Stimulated activated CD4-positive, alpha-beta T cell treated with anti-CD3 and anti-CD28 coated beads, TNF-alpha, amount 100 ng/mL, for 1 hour (primary cell): ENCODE measurements around the gene GSTT2B.
"Not testable (repeated sequence)": the region's sequence is repeated elsewhere in the genome, so short reads cannot be mapped to it uniquely, and the experiment has no call there.

ENCODE experiments used
- DNase-seq, 3 donors: peaks; one replicate each; pipeline ENCODE4 v3.0.0-alpha.2; 2020; ENCODE audit warnings: low read depth in 3 of 3, low spot score in 1 of 3

GSTT2B gene

DNA sequence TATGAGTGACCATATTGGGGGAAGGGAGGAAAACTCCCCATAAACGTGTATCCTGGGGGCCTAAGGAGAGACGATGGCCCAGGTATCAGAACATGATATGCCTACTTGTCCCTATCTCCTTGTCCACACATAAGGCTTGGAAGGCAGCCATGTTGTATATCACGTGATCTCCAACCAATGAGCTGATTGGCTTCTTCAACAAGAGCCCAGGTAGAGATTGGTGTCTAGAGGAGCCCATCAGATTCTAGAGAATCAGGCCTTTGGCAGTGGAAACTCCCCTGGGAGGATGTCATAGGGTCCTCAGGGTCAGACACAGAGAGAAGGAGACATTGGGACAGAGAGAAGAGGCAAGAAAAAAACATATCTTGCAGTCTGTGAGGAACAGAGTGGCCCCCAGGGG, 13.6 kb downstream of the GSTT2B start:
- not testable (repeated sequence) for DNase-seq

DNA sequence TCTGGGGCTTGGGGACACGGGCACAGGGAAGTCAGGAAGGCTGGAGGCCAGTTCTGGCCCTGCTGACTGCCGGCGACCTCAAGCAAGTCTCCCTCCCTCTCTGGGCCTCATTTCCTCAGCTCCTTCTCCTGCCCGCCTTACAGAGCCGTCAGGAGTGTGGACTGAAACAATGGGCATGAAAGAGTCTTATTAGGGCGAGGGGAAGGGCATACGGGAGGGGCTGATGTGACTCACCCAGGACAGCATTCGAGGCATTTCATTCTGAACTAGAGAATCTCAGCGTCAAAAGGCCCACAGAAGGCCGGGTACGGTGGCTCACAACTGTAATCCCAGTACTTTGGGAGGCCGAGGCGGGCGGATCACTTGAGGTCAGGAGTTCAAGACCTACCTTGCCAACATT, 20.8 kb downstream of the GSTT2B start:
- not testable (repeated sequence) for DNase-seq

DNA sequence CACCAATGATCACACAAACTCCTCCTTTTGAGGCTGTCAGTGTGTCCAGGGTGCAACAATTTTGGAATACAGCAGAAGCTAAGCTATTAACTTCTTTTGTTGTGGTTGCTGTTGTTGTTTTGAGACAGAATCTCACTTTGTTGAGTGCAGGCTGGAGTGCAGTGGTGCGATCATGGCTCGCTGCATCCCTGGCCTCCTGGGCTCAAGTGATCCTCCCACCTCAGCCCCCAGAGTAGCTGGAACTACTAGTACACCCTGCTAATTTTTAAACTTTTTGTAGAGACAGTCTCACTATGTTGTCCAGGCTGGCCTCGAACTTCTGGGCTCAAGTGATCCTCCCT, 22.0 kb downstream of the GSTT2B start:
- no peak for DNase-seq

DNA sequence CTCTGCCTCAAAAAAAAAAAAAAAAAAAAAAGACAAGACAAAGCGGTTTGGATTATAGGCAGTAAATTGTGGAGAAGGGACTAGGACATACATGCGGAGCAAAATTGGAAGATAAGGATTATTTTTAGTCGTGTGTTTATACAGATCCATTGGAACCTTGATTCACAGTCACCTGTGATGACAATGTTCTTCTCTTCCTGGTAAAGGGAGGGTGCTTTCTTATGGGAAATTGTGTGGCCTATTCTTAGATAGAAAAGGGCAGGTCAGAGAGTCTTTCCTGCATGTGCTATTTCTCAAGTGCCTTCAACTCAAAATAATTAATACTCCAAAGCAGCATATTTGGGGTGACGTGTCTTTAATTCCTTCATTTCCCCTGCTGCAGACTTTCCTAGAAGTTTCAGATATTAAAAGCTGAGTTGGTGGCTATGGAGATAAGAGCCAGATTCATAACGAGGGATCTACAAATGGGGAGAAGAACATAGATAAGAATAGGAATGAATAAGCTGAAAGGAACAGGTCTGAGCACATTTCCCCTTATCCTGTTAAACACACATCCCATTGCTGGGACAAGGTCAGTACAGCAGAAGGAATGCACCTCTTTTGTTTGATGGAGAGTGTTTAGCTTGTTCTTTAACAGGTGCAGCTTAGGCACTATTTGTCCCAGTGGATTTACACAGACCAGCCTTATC, 22.5 kb downstream of the GSTT2B start:
- no peak for DNase-seq

DNA sequence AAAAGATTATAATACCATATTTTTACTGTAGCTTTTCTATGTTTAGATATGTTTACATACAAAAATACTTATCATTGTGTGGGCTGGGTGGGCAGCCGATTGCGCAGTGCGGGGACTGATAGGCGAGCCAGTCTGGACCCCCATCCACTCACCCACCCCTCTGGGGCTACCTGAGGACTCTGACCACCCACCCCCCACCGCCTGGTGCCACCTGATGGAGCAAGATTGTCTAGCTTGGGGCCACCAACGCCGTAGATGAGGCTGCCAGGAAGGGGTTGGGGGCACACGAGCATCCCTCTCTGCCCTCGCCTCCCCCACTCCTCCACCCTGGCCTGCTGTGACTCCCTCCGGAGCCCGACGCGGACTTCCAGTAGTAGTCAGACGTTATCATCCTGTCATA, 34.4 kb downstream of the GSTT2B start:
- DNase-seq = no peak

DNA sequence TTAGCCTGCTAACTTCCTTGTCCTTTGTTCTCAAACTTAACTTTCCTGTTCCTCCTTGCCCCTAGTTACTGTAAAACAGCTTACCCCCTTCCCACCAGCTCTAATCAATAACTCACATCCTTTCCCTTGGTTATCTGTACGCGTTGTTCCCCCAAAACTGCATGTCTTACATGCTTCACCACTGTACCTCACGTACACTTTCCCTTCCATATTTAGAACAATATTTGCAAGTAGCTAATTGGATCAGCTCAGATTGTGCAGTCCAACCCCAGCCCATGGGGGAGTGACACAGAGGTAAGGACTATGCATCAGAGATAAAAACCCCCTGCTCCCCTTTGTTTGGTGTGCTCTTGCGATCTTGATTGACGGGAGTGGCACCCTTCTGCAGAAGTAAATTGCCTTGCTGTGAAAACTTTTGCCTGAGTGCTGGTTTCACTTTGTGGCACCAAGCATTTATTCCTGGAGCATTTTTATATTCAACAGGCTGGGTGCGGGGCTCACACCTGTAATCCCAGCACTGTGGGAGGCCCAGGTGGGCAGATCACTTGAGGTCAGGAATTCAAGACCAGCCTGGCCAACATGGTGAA, 35.9 kb downstream of the GSTT2B start:
- DNase-seq = no peak

DNA sequence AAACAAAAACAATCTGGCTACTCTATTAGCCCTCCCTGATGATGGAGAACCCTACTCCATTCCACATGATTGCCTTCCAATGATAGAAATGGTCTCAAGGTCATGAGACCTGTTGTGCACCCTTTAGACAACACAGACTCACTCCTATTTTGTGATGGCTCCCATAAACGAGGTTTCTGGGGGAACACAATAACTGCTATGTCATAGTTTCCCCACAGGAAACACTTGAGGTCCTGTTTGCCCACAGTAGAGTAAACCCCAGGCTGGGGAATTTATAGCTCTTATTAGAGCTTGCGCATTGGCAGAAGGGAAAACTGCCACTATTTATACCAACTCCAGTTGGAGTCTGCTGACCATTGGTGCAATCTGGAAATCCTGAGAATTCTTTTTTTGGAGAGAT, 38.1 kb downstream of the GSTT2B start:
- no peak for DNase-seq

DNA sequence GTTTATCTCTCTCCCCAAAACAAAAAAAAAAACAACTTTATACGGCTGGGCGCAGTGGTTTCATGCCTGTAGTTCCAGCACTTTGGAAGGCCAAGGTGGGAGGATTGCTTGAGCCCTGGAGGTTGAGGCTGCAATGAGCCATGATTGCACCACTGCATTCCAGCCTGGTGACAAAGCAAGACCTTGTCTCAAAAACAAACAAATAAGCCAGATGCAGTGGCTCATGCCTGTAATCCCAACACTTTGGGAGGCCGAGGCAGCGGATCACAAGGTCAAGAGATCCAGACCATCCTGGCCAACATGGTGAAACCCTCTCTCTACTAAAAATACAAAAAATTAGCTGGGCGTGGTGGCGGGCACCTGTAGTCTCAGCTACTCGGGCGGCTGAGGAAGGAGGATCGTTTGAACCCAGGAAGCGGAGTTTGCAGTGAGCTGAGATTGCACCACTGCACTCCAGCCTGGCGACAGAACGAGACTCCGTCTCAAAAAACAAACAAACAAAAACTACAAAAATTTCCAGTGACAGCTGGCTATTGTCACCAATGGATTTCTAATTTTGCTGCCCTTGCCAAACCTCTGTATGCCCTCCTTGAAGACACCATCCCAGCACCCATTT, 39.3 kb downstream of the GSTT2B start:
- not testable (repeated sequence) for DNase-seq

DNA sequence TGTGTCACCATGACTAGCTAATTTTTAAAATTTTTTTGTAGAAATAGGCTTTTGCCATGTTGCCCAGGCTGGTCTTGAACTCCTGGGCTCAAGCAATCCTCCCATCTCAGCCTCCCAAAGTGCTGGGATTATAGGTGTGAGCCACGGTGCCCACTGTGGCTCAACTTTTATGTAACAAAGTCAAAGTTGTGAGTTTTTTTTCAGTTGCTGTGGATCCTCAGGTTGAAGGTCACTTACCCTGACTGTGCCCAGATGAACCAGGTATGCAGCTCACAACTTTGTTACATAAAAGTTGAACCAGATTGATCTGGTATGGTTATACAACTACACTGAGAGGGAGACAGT, 40.8 kb downstream of the GSTT2B start:
- DNase-seq = not testable (repeated sequence)

DNA sequence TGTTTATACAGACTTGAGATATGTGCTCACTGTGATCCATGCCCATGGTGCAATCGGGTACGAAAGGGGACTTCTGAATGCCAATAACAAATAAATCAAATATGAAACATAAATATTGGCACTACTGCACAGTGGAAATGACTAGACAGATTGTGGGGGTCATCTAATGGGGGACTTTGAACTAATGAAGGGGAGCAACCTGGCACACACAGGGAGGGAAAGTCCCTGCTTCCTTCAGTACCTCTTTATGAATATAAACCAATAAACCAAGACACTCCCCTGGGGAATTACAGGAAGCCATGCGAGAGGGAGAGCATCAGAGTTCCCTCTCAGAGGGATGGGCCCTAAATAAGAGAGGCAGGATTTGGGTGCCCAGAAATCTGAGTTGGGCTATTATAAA, 45.7 kb downstream of the GSTT2B start:
- no peak for DNase-seq

DNA sequence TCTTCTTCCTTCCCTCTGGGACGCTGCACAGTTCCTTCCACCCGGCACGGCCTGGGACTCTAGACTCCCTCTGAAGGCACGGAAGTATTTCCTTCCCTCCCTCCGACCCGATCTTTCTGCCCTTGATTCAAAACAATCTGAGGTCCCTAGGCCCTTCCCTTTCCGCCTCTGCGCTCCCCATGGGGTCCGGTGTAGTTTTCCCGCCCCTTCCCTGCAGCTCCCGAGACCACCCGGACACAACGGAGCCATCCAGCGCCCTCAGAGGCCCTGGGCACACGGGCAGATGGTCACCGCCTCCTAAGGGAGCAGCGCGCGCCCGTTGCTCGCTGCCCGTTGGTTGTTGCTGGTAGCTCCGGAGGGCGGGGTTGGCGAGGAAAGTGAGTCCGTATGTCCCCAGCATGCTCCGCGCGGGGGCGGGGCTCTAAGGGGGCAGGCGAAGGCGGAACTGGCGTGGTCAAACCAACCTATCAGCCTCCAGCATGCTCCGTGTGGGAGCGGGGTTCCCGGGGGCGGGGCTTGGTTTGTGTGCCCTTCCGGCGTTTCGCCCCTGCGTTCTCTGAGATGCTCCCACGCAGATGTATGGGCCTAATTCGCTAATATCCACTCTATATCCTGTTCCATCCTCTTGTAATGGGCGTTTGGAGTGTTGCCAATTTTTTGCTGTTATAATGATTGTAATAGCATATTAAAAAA, 47.2 kb downstream of the GSTT2B start:
- peak; percentile 94 to 99 (median 97) for DNase-seq

DNA sequence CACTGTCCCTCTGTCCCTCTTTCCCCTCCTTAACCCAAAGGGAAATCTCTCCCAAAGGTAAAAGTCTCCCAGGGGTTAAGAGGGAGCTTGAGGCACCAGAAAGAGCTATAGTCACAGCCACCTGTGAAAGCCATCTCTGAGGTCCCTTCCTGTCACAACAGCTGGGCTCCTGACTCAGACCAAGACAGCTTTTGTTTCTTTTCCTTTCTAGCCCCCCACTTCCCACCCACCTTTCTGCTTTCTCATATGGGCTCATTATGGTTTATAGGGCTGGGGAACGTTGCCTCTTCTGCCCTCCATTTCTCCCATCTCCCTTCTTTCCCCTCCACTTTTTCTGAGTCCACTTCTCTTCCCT, 47.7 kb downstream of the GSTT2B start:
- no peak for DNase-seq

DNA sequence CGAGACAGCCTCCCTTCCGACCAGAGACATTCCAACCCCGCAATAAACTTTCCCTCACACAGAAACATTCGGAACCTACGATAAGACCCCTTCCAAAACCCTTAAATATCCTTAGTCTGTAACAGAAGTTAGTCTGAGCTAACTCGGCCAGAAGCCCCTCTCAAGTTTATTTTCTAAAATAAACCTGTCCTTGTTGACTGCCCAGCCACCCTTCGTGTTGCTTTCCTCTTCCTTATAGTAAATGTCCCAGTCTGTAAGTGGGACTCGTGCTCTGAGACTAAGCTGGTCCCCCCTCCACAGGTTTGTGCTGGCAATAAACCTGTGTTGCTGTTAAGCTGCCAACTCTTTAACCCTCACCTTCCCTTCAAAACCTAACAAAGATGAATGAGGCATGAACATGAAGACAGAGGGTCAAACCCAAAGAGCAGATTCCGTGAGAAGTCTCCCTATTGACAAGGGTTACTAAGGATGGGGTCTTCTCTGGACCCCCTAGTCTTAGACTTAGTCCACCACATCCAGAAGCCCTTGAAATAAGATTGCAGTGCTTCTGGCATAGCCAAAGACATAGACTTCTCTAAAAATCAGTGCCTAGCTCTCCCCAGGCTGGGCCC, 48.6 kb downstream of the GSTT2B start:
- no peak for DNase-seq

DNA sequence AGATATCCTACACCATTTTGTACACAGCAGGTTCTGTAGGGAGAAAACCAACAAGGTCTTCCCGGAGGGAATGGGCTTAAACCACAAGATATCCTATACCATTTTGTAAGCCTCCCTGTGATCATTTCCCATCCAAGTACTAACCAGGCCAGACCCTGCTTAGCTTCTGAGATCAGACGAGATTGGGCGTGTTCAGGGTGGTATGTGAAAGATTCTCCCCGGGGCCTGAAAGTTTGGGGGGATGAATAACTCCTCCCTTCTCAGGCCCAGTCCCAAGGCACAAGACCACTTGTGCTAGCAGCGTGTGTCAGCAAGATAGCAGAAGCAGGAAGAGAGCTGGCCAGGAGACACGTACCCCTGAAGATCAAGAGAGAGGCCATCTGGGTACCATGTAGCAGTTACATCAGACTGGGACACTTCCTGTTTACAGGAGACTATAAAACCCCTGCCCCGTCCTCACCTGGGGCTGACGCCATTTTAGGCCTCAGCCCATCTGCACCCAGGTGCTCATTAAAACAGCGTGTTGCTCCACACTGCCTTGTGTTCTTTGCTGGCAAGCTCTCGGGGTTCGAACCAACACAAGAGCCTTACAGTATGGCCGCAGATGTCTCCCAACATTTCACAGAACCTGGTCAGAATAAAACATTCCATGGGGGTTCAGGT, 49.5 kb downstream of the GSTT2B start:
- no peak for DNase-seq

DNA sequence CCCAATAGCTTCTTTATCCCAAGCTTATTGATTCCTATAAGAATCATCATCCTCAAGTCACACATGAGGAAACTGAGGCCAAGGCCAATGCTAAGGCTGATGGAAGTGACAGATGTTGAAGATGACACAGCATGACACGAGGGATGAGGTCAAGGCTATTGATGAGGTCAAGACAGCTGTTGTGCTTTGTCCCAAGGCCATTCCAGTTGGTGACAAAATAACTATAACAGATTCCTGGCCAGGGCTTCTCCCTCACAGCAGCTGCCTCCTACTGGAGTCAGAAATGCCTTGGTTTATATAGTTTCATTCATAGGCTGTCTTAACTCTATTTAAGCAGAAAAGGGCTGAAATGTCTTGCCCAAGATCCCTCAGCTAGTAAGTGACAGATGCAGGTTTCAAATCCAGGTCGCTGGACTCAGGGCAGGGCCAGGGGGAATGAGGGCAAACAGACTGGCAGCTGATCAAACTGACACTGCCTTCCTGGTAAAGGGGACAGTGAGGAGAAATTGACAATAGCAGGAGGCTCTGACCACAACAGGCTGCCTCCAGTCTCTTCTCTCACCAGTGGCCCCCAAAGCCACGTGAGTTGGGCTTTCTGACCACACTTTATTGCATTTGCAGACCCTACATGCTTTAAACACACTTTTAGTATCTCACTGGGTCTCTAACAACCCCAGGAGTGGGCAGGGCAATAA, 50.4 kb downstream of the GSTT2B start:
- no peak for DNase-seq

DNA sequence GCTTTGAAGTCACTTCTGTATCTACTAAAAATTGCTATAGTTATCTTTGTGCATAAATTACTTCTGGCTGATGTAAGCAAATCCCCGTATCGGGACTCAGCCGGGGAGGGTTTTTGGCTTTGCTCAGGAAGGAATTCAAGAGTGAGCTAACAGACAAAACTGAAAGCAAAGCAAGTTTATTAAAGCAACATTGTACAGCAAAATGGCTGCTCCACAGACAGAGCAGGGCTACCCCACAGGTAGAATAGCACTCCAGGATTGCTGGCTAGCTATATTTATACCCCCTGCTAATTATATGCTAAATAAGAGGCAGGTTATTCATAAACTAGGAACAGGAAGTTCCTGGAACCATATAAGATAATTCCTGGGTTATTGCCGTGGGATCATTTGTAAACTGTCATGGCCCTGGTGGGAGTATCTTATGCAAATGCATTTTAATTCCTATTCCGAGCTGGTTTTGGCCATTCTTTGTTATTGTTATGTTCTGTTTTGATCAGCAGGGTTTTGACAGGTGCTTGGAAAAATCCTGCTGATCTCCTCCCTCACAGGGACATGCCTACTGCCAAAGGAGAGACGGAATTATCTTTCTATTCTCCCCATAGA, 51.6 kb downstream of the GSTT2B start:
- DNase-seq = no peak

DNA sequence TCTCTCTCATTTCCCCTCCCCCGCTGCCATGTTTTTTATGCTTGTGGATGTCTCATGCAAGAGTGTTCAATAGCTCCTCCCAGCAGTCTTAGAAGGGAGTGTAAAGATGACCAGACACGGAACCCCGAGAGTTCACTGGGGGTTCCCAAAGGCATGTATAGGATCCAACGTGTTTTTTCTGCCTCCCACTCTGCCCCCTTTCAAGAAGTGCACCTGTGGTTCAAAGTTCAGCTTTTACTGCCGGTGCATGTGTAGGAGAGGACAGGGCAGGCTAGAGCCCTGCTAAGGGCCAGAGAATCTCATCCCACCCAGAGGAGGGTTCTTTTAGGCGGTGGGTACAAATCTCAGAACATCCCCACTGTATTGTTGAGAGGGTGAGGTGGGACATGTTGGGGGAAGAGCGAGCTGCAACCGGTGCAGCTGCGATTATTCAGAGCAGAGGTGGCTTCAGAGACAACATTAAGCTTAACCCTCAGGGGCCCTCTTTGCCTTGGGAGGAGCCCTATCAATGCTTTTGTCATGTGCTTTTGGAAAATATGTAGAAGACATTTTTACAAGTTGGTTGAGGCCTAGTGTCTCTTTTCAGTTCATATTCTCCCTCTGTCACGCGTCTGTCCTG, 52.3 kb downstream of the GSTT2B start:
- DNase-seq = no peak

DNA sequence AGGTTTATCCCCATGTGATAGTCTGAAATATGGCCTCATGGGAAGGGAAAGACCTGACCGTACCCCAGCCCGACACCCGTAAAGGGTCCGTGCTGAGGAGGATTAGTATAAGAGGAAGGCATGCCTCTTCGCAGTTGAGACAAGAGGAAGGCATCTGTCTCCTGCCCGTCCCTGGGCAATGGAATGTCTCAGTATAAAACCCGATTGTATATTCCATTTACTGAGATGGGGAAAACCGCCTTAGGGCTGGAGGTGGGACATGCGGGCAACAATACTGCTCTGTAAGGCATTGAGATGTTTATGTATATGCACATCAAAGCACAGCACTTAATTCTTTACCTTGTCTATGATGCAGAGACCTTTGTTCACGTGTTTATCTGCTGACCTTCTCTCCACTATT, 53.6 kb downstream of the GSTT2B start:
- DNase-seq = not testable (repeated sequence)
